BLaER1 treated with 17β-estradiol and CSF1 and Interleukin-3, amounts not matched to agents 10 nM and 100 nM (cell line): ENCODE measurements around the gene KCTD21.

ENCODE experiments used
- H3K27ac ChIP-seq, 11 experiments: shearing (Covaris generic); formaldehyde crosslinking; 2 replicates each; pipeline ENCODE4 v1.8.1; 2022
- H3K27me3 ChIP-seq, 11 experiments: shearing (Covaris generic); formaldehyde crosslinking; 2 replicates each; pipeline ENCODE4 v1.8.1; 2022
- H3K36me3 ChIP-seq, 11 experiments: shearing (Covaris generic); formaldehyde crosslinking; 2 replicates each; pipeline ENCODE4 v1.8.1; 2022
- H3K4me1 ChIP-seq, 10 experiments: shearing (Covaris generic); formaldehyde crosslinking; 2 replicates each; pipeline ENCODE4 v1.8.1; 2022
- H3K4me2 ChIP-seq, 11 experiments: shearing (Covaris generic); formaldehyde crosslinking; 2 replicates each; pipeline ENCODE4 v1.8.1; 2022
- H3K4me3 ChIP-seq, 10 experiments: shearing (Covaris generic); formaldehyde crosslinking; 2 replicates each; pipeline ENCODE4 v1.8.1; 2022
- H3K9ac ChIP-seq, 11 experiments: shearing (Covaris generic); formaldehyde crosslinking; 2 replicates each; pipeline ENCODE4 v1.8.1; 2022
- H3K9me3 ChIP-seq, 11 experiments: shearing (Covaris generic); formaldehyde crosslinking; replicated peaks in 1 of 11; 2 replicates each; pipeline ENCODE4 v1.8.1; 2022
- H4K20me1 ChIP-seq, 11 experiments: shearing (Covaris generic); formaldehyde crosslinking; 2 replicates each; pipeline ENCODE4 v1.8.1; 2022
- Cebpa-rat ChIP-seq, 11 experiments: shearing (Covaris generic); IDR thresholded peaks; 2 replicates each; pipeline ENCODE4 v1.8.1; 2022

Gene KCTD21

GRCh38 chr11:78208257-78209165, 20.1 kb upstream of the KCTD21 start:
- H3K4me2 ChIP-seq: no peak overlapping the region
- H3K9ac ChIP-seq: no peak overlapping the region
- H3K27me3 ChIP-seq: no peaks in the 10 kb centered on the region
- H3K27ac ChIP-seq: peak overlapping the region in 6 of 11 experiments; percentile 3 to 38 (median 12); a peak in 3 of 22 replicates
- peaks cover 8 to 80% (median 30%) of the 10 kb centered on the region in 11 experiments; a peak in 21 of 22 replicates for H3K36me3 ChIP-seq
- peaks cover 14 to 24% (median 19%) of the 10 kb centered on the region in 10 experiments for H3K4me1 ChIP-seq
- 0 out of 22 replicates have a peak, but pooled peaks cover 0 to 4% (median 0%) of the 10 kb centered on the region in 11 experiments for H3K9me3 ChIP-seq
- no peak overlapping the region for H3K4me3 ChIP-seq
- no peak for TF ChIP-seq Cebpa-rat (IDR thresholded peaks at IDR 0.05)
- peaks cover 0 to 59% (median 8%) of the 10 kb centered on the region in 11 experiments; a peak in 11 of 22 replicates for H4K20me1 ChIP-seq

- H3K36me3 ChIP-seq: peaks cover 0 to 72% (median 22%) of the 10 kb centered on the region in 11 experiments; a peak in 17 of 22 replicates
- H3K9me3 ChIP-seq: 0 out of 22 replicates have a peak, but pooled peaks cover 0 to under 1% (median 0%) of the 10 kb centered on the region in 11 experiments
- TF ChIP-seq Cebpa-rat (IDR thresholded peaks at IDR 0.05): no peak
- H3K9ac ChIP-seq: no peak overlapping the region
- peak overlapping the region in 3 of 11 experiments; percentile 3 to 8 (median 7); a peak in 4 of 22 replicates for H3K27ac ChIP-seq
- no peak overlapping the region for H3K4me3 ChIP-seq
- H3K4me1 ChIP-seq: peaks cover 22 to 30% (median 23%) of the 10 kb centered on the region in 10 experiments
- H4K20me1 ChIP-seq: peaks cover 0 to 56% (median under 1%) of the 10 kb centered on the region in 11 experiments; a peak in 9 of 22 replicates
- no peak overlapping the region for H3K4me2 ChIP-seq
- H3K27me3 ChIP-seq: no peaks in the 10 kb centered on the region
Measured at GRCh38 chr11:78207532-78208256, 19.3 kb upstream of the KCTD21 start.

- H3K36me3 ChIP-seq: peaks cover 0 to 80% (median 7%) of the 10 kb centered on the region in 11 experiments; a peak in 15 of 22 replicates
- H3K9me3 ChIP-seq: no peaks in the 10 kb centered on the region
Measured at GRCh38 chr11:78205691-78206090, 17.3 kb upstream of the KCTD21 start.

GRCh38 chr11:78205256-78205655, 16.8 kb upstream of the KCTD21 start:
- Histone ChIP-seq H3K4me1 (peaks cover 34 to 49% (median 43%) of the 10 kb centered on the region in 10 experiments), H3K4me2 (no peak overlapping the region), H3K9ac (no peak overlapping the region), H3K27me3 (no peaks in the 10 kb centered on the region), H3K4me3 (no peak overlapping the region), H3K27ac (no peak overlapping the region), H4K20me1 (peaks cover 0 to 60% (median 0%) of the 10 kb centered on the region in 11 experiments; a peak in 5 of 22 replicates), H3K36me3 (peaks cover 0 to 80% (median 5%) of the 10 kb centered on the region in 11 experiments; a peak in 13 of 22 replicates), H3K9me3 (no peaks in the 10 kb centered on the region)
- no peak for TF ChIP-seq Cebpa-rat (IDR thresholded peaks at IDR 0.05)

More at GRCh38 chr11:78205691-78206090, 17.3 kb upstream of the KCTD21 start:
- Histone ChIP-seq H3K27me3 (no peaks in the 10 kb centered on the region), H3K27ac (no peak overlapping the region), H3K9ac (no peak overlapping the region), H3K4me1 (peaks cover 39 to 49% (median 43%) of the 10 kb centered on the region in 10 experiments), H4K20me1 (peaks cover 0 to 60% (median 0%) of the 10 kb centered on the region in 11 experiments; a peak in 6 of 22 replicates), H3K4me3 (no peak overlapping the region), H3K4me2 (no peak overlapping the region)
- no peak for TF ChIP-seq Cebpa-rat (IDR thresholded peaks at IDR 0.05)

- Histone ChIP-seq H3K36me3 (peaks cover 0 to 80% (median 10%) of the 10 kb centered on the region in 11 experiments; a peak in 12 of 22 replicates), H3K9ac (peak overlapping the region in 9 of 11 experiments; percentile 23 to 77 (median 66); a peak in 17 of 22 replicates), H3K27ac (peak overlapping the region in 10 of 11 experiments; percentile 24 to 87 (median 77); a peak in 21 of 22 replicates), H3K4me1 (peaks cover 27 to 39% (median 36%) of the 10 kb centered on the region in 10 experiments), H3K27me3 (no peaks in the 10 kb centered on the region), H3K4me3 (peak overlapping the region in 3 of 10 experiments; percentile 9 to 22 (median 16); a peak in 4 of 20 replicates), H4K20me1 (peaks cover 0 to 57% (median 0%) of the 10 kb centered on the region in 11 experiments; a peak in 6 of 22 replicates), H3K4me2 (peak overlapping the region; percentile 76 to 97 (median 86)), H3K9me3 (no peaks in the 10 kb centered on the region)
- TF ChIP-seq Cebpa-rat (IDR thresholded peaks at IDR 0.05): 0 out of 22 replicates have a peak, but pooled peaks of 1 of the 11 experiments have one; percentile 6
Measured at GRCh38 chr11:78203184-78203583, 14.8 kb upstream of the KCTD21 start.

GRCh38 chr11:78202733-78203167, 14.3 kb upstream of the KCTD21 start:
- TF ChIP-seq Cebpa-rat (IDR thresholded peaks at IDR 0.05): peak in 5 of 11 experiments; percentile 16 to 67 (median 59); a peak in 4 of 22 replicates
- peaks cover 0 to 80% (median 10%) of the 10 kb centered on the region in 11 experiments; a peak in 12 of 22 replicates for H3K36me3 ChIP-seq

GRCh38 chr11:78201096-78201818, 12.8 kb upstream of the KCTD21 start:
- Histone ChIP-seq H3K9me3 (no peaks in the 10 kb centered on the region), H3K36me3 (peaks cover 0 to 78% (median 10%) of the 10 kb centered on the region in 11 experiments; a peak in 12 of 22 replicates), H4K20me1 (peaks cover 0 to 58% (median 0%) of the 10 kb centered on the region in 11 experiments; a peak in 7 of 22 replicates), H3K4me3 (no peak overlapping the region), H3K27me3 (no peaks in the 10 kb centered on the region), H3K4me1 (peaks cover 32 to 45% (median 36%) of the 10 kb centered on the region in 10 experiments), H3K9ac (peak overlapping the region in 7 of 11 experiments; percentile 18 to 76 (median 44); a peak in 11 of 22 replicates), H3K27ac (peak overlapping the region in 8 of 11 experiments; percentile 69 to 87 (median 78); a peak in 17 of 22 replicates), H3K4me2 (peak overlapping the region; percentile 76 to 97 (median 86))
- TF ChIP-seq Cebpa-rat (IDR thresholded peaks at IDR 0.05): no peak

More at GRCh38 chr11:78202733-78203167, 14.3 kb upstream of the KCTD21 start:
- Histone ChIP-seq H3K9ac (peak overlapping the region in 9 of 11 experiments; percentile 23 to 77 (median 66); a peak in 19 of 22 replicates), H3K9me3 (no peaks in the 10 kb centered on the region), H4K20me1 (peaks cover 0 to 57% (median 0%) of the 10 kb centered on the region in 11 experiments; a peak in 6 of 22 replicates), H3K4me1 (peaks cover 27 to 39% (median 36%) of the 10 kb centered on the region in 10 experiments), H3K4me2 (peak overlapping the region; percentile 76 to 97 (median 86)), H3K27ac (peak overlapping the region in 10 of 11 experiments; percentile 24 to 87 (median 77); a peak in 21 of 22 replicates), H3K4me3 (peak overlapping the region in 3 of 10 experiments; percentile 9 to 22 (median 16); a peak in 4 of 20 replicates), H3K27me3 (no peaks in the 10 kb centered on the region)
